ENCODE measurements around the gene P2RY12.

GRCh38 chr3:151379083-151379734, 5.3 kb downstream of the P2RY12 start:
- TF ChIP-seq, protein P1, sequence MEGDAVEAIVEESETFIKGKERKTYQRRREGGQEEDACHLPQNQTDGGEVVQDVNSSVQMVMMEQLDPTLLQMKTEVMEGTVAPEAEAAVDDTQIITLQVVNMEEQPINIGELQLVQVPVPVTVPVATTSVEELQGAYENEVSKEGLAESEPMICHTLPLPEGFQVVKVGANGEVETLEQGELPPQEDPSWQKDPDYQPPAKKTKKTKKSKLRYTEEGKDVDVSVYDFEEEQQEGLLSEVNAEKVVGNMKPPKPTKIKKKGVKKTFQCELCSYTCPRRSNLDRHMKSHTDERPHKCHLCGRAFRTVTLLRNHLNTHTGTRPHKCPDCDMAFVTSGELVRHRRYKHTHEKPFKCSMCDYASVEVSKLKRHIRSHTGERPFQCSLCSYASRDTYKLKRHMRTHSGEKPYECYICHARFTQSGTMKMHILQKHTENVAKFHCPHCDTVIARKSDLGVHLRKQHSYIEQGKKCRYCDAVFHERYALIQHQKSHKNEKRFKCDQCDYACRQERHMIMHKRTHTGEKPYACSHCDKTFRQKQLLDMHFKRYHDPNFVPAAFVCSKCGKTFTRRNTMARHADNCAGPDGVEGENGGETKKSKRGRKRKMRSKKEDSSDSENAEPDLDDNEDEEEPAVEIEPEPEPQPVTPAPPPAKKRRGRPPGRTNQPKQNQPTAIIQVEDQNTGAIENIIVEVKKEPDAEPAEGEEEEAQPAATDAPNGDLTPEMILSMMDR (IDR thresholded peaks at IDR 0.05): peak; percentile 13 to 41 (median 15)
- TF ChIP-seq POLR2A (IDR thresholded peaks at IDR 0.05; ENCODE audit: low read depth): no peak

All from esophagus muscularis mucosa (tissue), 3 donors.